GM12873 (cell line): Measurements from ENCODE around the gene HDLBP.

ENCODE experiments used
- CTCF ChIP-seq: IDR thresholded peaks from 2 replicates; pipeline ENCODE4 v1.5.1; 2012; ENCODE audit warnings: low read depth, mild to moderate bottlenecking, moderate library complexity, low read length, control low read depth; ENCODE audit not compliant: insufficient read depth; ENCODE audit errors: missing control alignments

Gene HDLBP

GRCh38 chr2:241225983-241226382 lies 89.5 kb downstream of the HDLBP start:
- TF ChIP-seq CTCF = no peak

GRCh38 chr2:241225545-241225944 lies 89.9 kb downstream of the HDLBP start:
- TF ChIP-seq CTCF = no peak

GRCh38 chr2:241224851-241225438 lies 90.5 kb downstream of the HDLBP start:
- no peak for TF ChIP-seq CTCF

- TF ChIP-seq CTCF = no peak
Measured at GRCh38 chr2:241224018-241224850, 91.2 kb downstream of the HDLBP start.

- no peak for TF ChIP-seq CTCF
Measured at GRCh38 chr2:241223211-241224017, 92.1 kb downstream of the HDLBP start.

GRCh38 chr2:241219856-241220356 lies 95.6 kb downstream of the HDLBP start:
- no peak for TF ChIP-seq CTCF

- no peak for TF ChIP-seq CTCF
Measured at GRCh38 chr2:241219030-241219382, 96.5 kb downstream of the HDLBP start.
